ENCODE data around the gene C7.
A peak's percentile ranks its signal among the peaks of the same experiment; 100 is the strongest.

Gene C7

DNA sequence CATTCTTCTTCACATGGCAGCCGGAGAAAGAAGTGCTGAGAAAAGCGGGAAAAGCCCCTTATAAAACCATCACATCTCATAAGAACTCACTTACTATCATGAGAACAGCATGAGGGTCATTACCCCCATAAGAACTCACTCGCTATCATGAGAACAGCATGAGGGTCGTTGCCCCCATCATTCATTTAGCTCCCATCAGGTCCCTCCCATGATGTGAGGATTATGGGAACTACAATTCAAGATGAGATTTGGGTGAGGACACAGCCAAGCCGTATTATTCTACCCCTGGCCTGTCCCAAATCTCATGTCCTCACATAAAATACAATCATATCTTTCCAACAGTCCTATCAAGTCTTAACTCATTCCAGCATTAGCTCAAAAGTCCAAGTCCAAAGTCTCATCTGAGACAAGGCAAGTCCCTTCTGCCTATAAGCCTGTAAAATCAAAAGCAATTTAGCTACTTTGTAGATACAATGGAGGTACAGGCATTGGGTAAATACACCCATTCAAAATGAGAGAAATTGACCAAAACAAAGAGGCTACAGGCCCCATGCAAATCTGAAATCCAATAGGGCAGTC lies 82.8 kb downstream of the C7 start:
- 63% methylated on average over 5 of the region's 5 CpGs for WGBS
- peak overlapping the region; percentile 23 for H3K27ac ChIP-seq (ENCODE audit: low read length, poor library complexity, severe bottlenecking)

DNA sequence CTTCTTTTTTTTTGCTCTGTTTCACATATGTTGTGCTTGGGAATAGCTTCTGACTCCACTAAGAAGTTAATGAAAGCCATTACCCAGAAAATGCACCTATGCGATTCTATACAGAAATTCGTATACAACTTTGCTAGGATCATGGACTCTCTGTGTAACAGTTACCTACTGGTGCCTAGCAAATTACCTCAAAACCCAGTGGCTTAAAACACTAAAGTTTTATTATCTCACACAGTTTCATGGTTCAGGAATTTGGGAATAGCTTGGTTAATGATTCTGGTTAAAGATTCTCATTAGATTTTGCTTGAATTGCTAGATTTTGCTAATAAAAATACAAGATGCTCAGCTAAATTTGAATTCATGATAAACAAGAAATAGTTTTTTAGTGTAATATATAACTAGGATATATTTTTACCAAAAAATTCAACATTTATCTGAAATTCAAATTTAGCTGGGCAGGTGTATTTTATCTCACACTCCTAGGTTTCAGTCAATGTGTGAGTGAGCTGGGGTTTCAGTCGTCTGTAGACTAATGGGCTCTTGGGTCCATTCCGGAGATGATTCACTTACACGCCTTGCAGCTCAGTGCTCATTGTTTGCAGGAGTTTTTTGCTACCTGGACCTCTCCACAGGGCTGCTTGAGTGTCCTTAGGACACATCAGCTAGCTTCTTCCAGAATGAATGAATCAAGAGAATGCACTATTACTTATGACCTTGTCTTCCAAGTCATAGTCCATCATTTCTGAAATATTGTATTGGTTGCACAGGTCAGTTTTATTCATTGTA lies 86.7 kb downstream of the C7 start:
- no peak overlapping the region for H2BK120ac ChIP-seq (ENCODE audit: low read depth, low read length)
- no peak for DNase-seq
- H2BK12ac ChIP-seq (ENCODE audit: low read length in 2 of 2): no peak overlapping the region
- no peaks in the 10 kb centered on the region for H3K79me1 ChIP-seq (replicated peaks; ENCODE audit: low read length, poor library complexity, severe bottlenecking)
- H3K4ac ChIP-seq (ENCODE audit: low read depth in 1 of 2, low read length in 2 of 2): no peak overlapping the region
- no peak overlapping the region for H3K4me2 ChIP-seq (ENCODE audit: low read length, poor library complexity, severe bottlenecking)
- H3K27me3 ChIP-seq (ENCODE audit: control insufficient read depth in 1 of 2, insufficient read depth in 1 of 2, low read length in 2 of 2): no peaks in the 10 kb centered on the region
- H2BK15ac ChIP-seq (ENCODE audit: low read depth, poor library complexity, severe bottlenecking): no peak overlapping the region
- 81% methylated on average over 5 of the region's 5 CpGs for WGBS
- no peak overlapping the region for H2AK5ac ChIP-seq (ENCODE audit: low read length, severe bottlenecking)
- H3K18ac ChIP-seq (ENCODE audit: low read depth in 1 of 2, low read length in 2 of 2): no peak overlapping the region
- H4K8ac ChIP-seq (ENCODE audit: low read length): no peak overlapping the region
- H3K23ac ChIP-seq (ENCODE audit: low read length in 2 of 2): no peak overlapping the region
- H3K27ac ChIP-seq (ENCODE audit: low read length, poor library complexity, severe bottlenecking): peak overlapping the region; percentile 33
- H2BK5ac ChIP-seq (ENCODE audit: low read depth, low read length, poor library complexity, severe bottlenecking): no peak overlapping the region
- H2AFZ ChIP-seq (ENCODE audit: low read depth, low read length): no peak overlapping the region
- H3K14ac ChIP-seq (ENCODE audit: low read length in 2 of 2): no peak overlapping the region
- no peak overlapping the region for H3K9ac ChIP-seq (ENCODE audit: low read length)
- H4K91ac ChIP-seq (ENCODE audit: low read length): no peak overlapping the region
- no peaks in the 10 kb centered on the region for H3K4me1 ChIP-seq (ENCODE audit: control insufficient read depth, insufficient read depth, low read depth, low read length)
- no peak overlapping the region for H3K4me3 ChIP-seq (ENCODE audit: insufficient read depth in 1 of 2, low read depth in 1 of 2, low read length in 2 of 2)
- no peaks in the 10 kb centered on the region for H3K36me3 ChIP-seq (ENCODE audit: control insufficient read depth in 1 of 2, insufficient read depth in 2 of 2, low read depth in 1 of 2, low read length in 2 of 2)
- H3K9me3 ChIP-seq (ENCODE audit: control insufficient read depth, low read length): no peaks in the 10 kb centered on the region

More for the DNA sequence above, 82.8 kb downstream of the C7 start:
- no peak overlapping the region for H4K91ac ChIP-seq (ENCODE audit: low read length)
- H3K4ac ChIP-seq (ENCODE audit: low read depth in 1 of 2, low read length in 2 of 2): no peak overlapping the region
- no peak overlapping the region for H2BK12ac ChIP-seq (ENCODE audit: low read length in 2 of 2)
- H3K14ac ChIP-seq (ENCODE audit: low read length in 2 of 2): no peak overlapping the region
- H2BK15ac ChIP-seq (ENCODE audit: low read depth, poor library complexity, severe bottlenecking): no peak overlapping the region
- no peak overlapping the region for H3K23ac ChIP-seq (ENCODE audit: low read length in 2 of 2)
- no peak overlapping the region for H3K18ac ChIP-seq (ENCODE audit: low read depth in 1 of 2, low read length in 2 of 2)
- H3K27me3 ChIP-seq (ENCODE audit: control insufficient read depth in 1 of 2, insufficient read depth in 1 of 2, low read length in 2 of 2): no peaks in the 10 kb centered on the region
- H3K4me3 ChIP-seq (ENCODE audit: insufficient read depth in 1 of 2, low read depth in 1 of 2, low read length in 2 of 2): no peak overlapping the region
- H3K9me3 ChIP-seq (ENCODE audit: control insufficient read depth, low read length): no peaks in the 10 kb centered on the region
- H2BK120ac ChIP-seq (ENCODE audit: low read depth, low read length): no peak overlapping the region
- H3K9ac ChIP-seq (ENCODE audit: low read length): peak overlapping the region; percentile 14
- no peaks in the 10 kb centered on the region for H3K79me1 ChIP-seq (replicated peaks; ENCODE audit: low read length, poor library complexity, severe bottlenecking)
- H4K8ac ChIP-seq (ENCODE audit: low read length): no peak overlapping the region
- no peak overlapping the region for H3K4me2 ChIP-seq (ENCODE audit: low read length, poor library complexity, severe bottlenecking)
- DNase-seq: no peak
- peaks cover 3% of the 10 kb centered on the region for H3K4me1 ChIP-seq (ENCODE audit: control insufficient read depth, insufficient read depth, low read depth, low read length)
- no peaks in the 10 kb centered on the region for H3K36me3 ChIP-seq (ENCODE audit: control insufficient read depth in 1 of 2, insufficient read depth in 2 of 2, low read depth in 1 of 2, low read length in 2 of 2)
- no peak overlapping the region for H2AK5ac ChIP-seq (ENCODE audit: low read length, severe bottlenecking)
- no peak overlapping the region for H2BK5ac ChIP-seq (ENCODE audit: low read depth, low read length, poor library complexity, severe bottlenecking)
- H2AFZ ChIP-seq (ENCODE audit: low read depth, low read length): no peak overlapping the region

DNA sequence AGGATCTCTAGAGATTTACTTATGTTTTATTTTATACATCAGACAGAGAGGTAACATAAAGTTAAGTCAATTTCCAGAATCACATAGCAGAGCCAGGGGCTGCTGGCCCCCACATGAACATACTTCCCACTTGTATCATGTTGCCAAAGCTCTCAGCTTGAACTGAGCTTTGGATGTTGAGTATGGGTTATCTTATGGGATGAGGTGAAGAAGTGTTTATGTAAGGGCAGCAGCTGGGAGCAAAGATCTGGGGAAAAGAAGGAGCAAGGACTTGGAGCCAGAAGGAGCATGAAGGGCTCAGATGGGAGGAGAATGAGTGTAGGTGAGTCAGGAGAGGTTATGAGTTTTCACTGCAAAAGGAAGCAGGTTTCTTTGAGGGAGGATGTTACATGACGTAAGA lies 89.8 kb downstream of the C7 start:
- Histone ChIP-seq H2BK5ac (ENCODE audit: low read depth, low read length, poor library complexity, severe bottlenecking) (no peak overlapping the region), H3K4me2 (ENCODE audit: low read length, poor library complexity, severe bottlenecking) (no peak overlapping the region), H2AK5ac (ENCODE audit: low read length, severe bottlenecking) (no peak overlapping the region), H3K4me3 (ENCODE audit: insufficient read depth in 1 of 2, low read depth in 1 of 2, low read length in 2 of 2) (no peak overlapping the region), H3K23ac (ENCODE audit: low read length in 2 of 2) (no peak overlapping the region), H2BK120ac (ENCODE audit: low read depth, low read length) (no peak overlapping the region), H3K27me3 (ENCODE audit: control insufficient read depth in 1 of 2, insufficient read depth in 1 of 2, low read length in 2 of 2) (no peaks in the 10 kb centered on the region), H3K36me3 (ENCODE audit: control insufficient read depth in 1 of 2, insufficient read depth in 2 of 2, low read depth in 1 of 2, low read length in 2 of 2) (no peaks in the 10 kb centered on the region), H3K14ac (ENCODE audit: low read length in 2 of 2) (no peak overlapping the region), H3K27ac (ENCODE audit: low read length, poor library complexity, severe bottlenecking) (no peak overlapping the region), H3K4ac (ENCODE audit: low read depth in 1 of 2, low read length in 2 of 2) (no peak overlapping the region), H3K9ac (ENCODE audit: low read length) (no peak overlapping the region), H3K4me1 (ENCODE audit: control insufficient read depth, insufficient read depth, low read depth, low read length) (no peaks in the 10 kb centered on the region), H4K8ac (ENCODE audit: low read length) (no peak overlapping the region), H2BK12ac (ENCODE audit: low read length in 2 of 2) (no peak overlapping the region), H2BK15ac (ENCODE audit: low read depth, poor library complexity, severe bottlenecking) (no peak overlapping the region), H2AFZ (ENCODE audit: low read depth, low read length) (no peak overlapping the region), H3K9me3 (ENCODE audit: control insufficient read depth, low read length) (no peaks in the 10 kb centered on the region), H3K79me1 (replicated peaks; ENCODE audit: low read length, poor library complexity, severe bottlenecking) (no peaks in the 10 kb centered on the region), H3K18ac (ENCODE audit: low read depth in 1 of 2, low read length in 2 of 2) (no peak overlapping the region), H4K91ac (ENCODE audit: low read length) (no peak overlapping the region)
- DNase-seq: no peak
- 100% methylated on average over 1 of the region's 1 CpG for WGBS

DNA sequence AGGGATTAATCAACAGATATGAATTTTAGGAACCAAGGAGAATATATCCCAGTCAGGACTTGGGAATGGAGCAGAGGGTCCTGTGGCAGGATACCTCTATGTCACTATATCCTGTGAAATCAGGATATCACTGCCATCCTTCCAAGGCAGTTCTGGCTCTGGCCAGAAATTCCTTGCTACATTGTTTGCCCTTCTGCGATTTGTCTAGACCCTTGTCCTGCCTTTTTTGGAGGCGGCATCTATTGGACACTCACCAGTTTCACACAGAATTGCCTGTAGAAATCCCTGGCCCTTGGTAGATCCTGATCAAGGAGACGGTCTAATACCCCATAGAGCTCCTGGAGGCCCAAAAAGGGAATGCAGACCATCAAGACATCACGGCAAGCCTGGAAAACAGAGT lies 90.7 kb downstream of the C7 start:
- no peak overlapping the region for H3K23ac ChIP-seq (ENCODE audit: low read length in 2 of 2)
- H3K4me3 ChIP-seq (ENCODE audit: insufficient read depth in 1 of 2, low read depth in 1 of 2, low read length in 2 of 2): no peak overlapping the region
- H3K9me3 ChIP-seq (ENCODE audit: control insufficient read depth, low read length): no peaks in the 10 kb centered on the region
- no peak overlapping the region for H4K91ac ChIP-seq (ENCODE audit: low read length)
- H3K4me1 ChIP-seq (ENCODE audit: control insufficient read depth, insufficient read depth, low read depth, low read length): no peaks in the 10 kb centered on the region
- H4K8ac ChIP-seq (ENCODE audit: low read length): no peak overlapping the region
- no peak overlapping the region for H3K18ac ChIP-seq (ENCODE audit: low read depth in 1 of 2, low read length in 2 of 2)
- no peak overlapping the region for H2BK15ac ChIP-seq (ENCODE audit: low read depth, poor library complexity, severe bottlenecking)
- no peaks in the 10 kb centered on the region for H3K36me3 ChIP-seq (ENCODE audit: control insufficient read depth in 1 of 2, insufficient read depth in 2 of 2, low read depth in 1 of 2, low read length in 2 of 2)
- no peak overlapping the region for H2BK5ac ChIP-seq (ENCODE audit: low read depth, low read length, poor library complexity, severe bottlenecking)
- no peak overlapping the region for H3K27ac ChIP-seq (ENCODE audit: low read length, poor library complexity, severe bottlenecking)
- no peak overlapping the region for H3K14ac ChIP-seq (ENCODE audit: low read length in 2 of 2)
- no peaks in the 10 kb centered on the region for H3K79me1 ChIP-seq (replicated peaks; ENCODE audit: low read length, poor library complexity, severe bottlenecking)
- H3K4me2 ChIP-seq (ENCODE audit: low read length, poor library complexity, severe bottlenecking): no peak overlapping the region
- H3K27me3 ChIP-seq (ENCODE audit: control insufficient read depth in 1 of 2, insufficient read depth in 1 of 2, low read length in 2 of 2): no peaks in the 10 kb centered on the region
- H2BK12ac ChIP-seq (ENCODE audit: low read length in 2 of 2): no peak overlapping the region
- DNase-seq: no peak
- H2AK5ac ChIP-seq (ENCODE audit: low read length, severe bottlenecking): no peak overlapping the region
- WGBS: 84% methylated on average over 4 of the region's 4 CpGs
- no peak overlapping the region for H3K9ac ChIP-seq (ENCODE audit: low read length)
- no peak overlapping the region for H3K4ac ChIP-seq (ENCODE audit: low read depth in 1 of 2, low read length in 2 of 2)
- H2BK120ac ChIP-seq (ENCODE audit: low read depth, low read length): no peak overlapping the region
- H2AFZ ChIP-seq (ENCODE audit: low read depth, low read length): no peak overlapping the region
